GM21515 (cell line): ENCODE results near the gene ZNF853.

ENCODE experiments used
- ATAC-seq: cut with Tn5 transposase; IDR thresholded peaks from one replicate; pipeline ENCODE4 v1.9.1; 2021; ENCODE audit not compliant: unreplicated experiment

ZNF853 gene

GRCh38 chr7:6636741-6637543, 21.5 kb downstream of the ZNF853 start, which contains the start of gene ZNF316:
Gene ZNF316 (plus strand): TSS chr7:6637318. CDS start chr7:6642410, 5,092 bp downstream.
- peak; percentile 53 for ATAC-seq

- ATAC-seq = peak; percentile 81
Measured at GRCh38 chr7:6637544-6638229, 22.3 kb downstream of the ZNF853 start.

DNA sequence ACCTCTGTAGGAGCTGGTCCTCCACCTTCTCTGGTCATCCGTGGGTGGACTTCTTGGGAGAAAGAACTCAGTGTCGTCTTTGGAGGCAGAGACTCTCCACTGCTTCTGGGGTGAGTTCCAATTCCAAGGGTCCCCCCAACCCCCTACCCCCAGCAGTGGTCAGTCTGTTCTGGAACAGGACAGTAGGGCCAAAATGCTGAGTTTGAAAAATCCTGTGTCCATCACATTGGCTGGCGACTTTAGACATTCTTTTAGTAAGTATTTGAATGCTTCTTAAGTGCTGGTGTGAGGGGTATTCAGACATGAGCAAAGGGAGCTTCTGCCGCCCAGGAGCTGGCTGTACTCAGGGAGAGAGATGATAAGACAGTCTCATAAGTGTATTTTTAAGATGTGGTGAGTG, 23.6 kb downstream of the ZNF853 start:
- ATAC-seq = no peak

- no peak for ATAC-seq
Measured at GRCh38 chr7:6639627-6640026, 24.2 kb downstream of the ZNF853 start.

- ATAC-seq = no peak
Measured at GRCh38 chr7:6640246-6640721, 24.9 kb downstream of the ZNF853 start.

GRCh38 chr7:6641305-6642035, 26.1 kb downstream of the ZNF853 start:
- no peak for ATAC-seq

GRCh38 chr7:6642239-6642839, 26.9 kb downstream of the ZNF853 start:
- ATAC-seq = no peak

DNA sequence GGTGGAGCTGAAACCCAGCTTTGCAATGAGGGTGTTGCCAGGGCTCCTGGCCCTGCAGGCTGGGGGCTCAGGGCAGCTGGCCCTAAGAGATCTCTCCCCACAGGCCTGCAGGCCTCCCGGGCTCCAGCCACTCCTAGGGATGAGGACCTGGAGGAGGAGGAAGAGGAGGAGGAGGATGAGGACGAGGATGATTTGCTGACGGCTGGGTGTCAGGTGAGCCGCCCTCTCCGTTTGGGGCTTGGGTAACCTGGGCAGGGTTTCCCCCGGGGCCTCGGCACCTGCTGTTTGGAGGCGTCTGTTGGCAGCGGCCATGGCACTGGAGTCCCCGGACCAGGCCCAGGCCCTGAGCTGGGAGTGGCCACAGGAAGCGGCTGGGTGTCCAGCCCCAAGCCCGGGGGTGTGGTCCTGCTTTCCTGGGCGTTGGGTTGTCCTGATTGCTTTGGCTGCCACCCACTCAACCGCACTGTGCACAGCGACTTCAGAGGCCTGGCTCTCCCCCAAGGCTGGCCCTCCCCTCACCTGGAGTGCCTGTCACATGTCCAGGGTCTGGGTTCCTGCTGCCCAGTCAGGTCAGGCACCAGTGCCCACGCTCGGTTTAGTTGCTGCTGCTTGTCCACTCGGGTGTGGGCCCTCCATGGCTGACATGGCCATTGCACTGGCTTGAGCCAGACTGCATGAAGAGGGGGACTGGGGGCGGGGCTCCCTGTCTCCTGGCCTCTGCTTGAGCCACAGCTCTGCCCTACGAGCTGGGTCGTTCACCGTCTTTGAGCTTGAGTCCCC, 27.6 kb downstream of the ZNF853 start:
- ATAC-seq = no peak

GRCh38 chr7:6643915-6644625, 28.7 kb downstream of the ZNF853 start:
- no peak for ATAC-seq

GRCh38 chr7:6644728-6645127, 29.3 kb downstream of the ZNF853 start:
- no peak for ATAC-seq

- ATAC-seq = no peak
Measured at GRCh38 chr7:6646465-6646864, 31.1 kb downstream of the ZNF853 start.

- no peak for ATAC-seq
Measured at GRCh38 chr7:6647080-6647479, 31.7 kb downstream of the ZNF853 start.

DNA sequence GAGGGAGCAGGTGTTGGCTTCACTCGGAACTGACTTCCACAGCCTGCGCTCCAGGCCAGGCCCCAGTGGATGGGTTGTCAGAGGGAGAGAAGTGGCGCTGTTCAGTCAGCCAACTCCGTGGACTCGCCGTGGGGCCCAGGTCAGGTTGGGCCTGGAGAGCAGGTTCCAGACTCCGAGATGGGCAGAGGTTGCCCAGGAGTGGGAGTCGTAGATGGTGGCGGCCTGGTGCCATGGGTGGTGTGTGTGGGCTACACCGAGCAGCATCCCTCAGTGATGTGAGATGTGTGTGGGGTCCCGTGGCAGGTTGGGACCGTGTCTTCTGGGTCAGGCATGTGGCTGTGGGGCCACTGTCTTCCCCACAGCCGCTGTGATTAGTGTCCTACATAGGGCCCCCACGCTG, 32.1 kb downstream of the ZNF853 start:
- no peak for ATAC-seq

DNA sequence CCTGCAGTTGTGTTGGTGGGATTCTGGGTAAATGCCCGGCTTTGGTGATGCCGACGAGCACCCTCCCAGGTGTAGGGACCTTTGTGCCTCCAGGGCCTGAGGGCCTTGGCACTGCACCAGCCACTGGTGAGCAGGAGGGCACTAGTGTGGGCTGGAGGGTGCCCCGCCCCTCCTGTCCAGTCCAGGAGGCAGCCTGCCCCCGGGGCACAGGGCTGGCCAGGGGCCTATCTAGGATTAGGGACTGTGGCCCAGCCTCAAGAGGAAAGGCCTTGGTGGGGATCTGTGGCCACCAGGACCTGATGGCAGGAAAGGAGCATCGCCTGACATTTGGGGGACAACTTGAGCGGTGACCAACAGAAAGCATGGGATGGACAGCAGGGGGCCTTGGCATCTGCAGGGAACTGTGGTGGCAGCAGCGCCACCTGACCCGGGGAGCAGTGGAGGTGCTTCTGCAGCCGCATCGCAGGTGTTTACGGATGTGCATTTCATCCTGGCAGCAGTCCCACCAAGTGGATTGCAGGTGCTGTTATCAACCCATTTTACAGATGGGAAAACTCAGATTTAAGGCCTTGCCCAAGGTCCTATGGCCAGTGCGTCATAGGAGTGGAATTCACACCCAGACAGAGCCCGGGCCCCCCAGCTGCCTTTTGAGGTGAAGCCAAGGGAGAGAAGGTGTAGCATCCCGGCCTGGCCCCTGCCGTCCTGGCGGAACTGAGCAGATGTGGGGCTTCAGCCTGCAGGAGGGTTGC, 32.8 kb downstream of the ZNF853 start:
- no peak for ATAC-seq

DNA sequence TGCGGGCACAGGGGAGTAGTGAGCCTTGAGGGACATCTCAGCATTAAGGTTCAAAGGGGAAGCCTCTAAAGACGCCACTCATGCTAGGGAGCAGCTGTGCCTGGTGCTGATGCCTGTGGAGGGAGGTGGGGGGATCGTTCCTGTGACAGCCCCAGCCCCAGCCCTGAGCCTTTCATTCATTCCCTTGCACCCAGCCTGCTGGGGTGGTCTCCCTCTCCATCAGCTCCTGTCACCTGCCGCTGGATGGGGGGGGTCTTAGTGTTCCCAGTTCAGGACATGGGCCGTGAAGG, 33.4 kb downstream of the ZNF853 start:
- ATAC-seq = no peak

- ATAC-seq = no peak
Measured at GRCh38 chr7:6649241-6649961, 34.0 kb downstream of the ZNF853 start.

- ATAC-seq = no peak
Measured at GRCh38 chr7:6650086-6650485, 34.7 kb downstream of the ZNF853 start.

DNA sequence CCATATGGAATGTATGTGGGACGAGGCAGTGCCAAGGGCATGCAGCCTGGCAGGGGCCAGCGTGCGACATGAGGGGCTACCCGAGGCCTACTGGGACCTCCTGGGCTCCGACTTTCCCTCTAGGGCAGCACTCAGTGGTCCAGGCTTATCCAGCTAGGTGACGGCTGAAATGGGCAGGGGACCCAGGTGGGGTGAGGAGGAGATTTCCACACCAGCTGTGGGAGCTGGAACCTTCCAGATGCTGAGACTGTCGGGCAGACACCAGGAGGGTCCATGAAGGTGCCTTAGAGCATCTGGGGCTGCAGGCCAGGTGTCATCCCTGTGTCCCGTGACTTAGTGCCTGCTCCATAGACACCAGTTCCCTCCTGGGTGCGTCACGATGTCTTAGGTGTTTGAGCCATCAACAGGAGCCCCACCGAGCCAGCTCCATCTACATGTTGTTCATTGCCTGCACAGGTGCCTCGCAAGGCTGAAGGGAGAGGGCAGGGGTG, 35.2 kb downstream of the ZNF853 start:
- ATAC-seq = no peak
